Skeletal muscle cell (primary cell): ENCODE data around the gene SERINC3.
"Not testable (repeated sequence)": the region's sequence is repeated elsewhere in the genome, so short reads cannot be mapped to it uniquely, and the experiment has no call there.

Experiments
- DNase-seq: peaks from one replicate; pipeline ENCODE4 v3.0.0-alpha.2; 2010; ENCODE audit warnings: low read depth
- H3K4me3 ChIP-seq: 2 replicates; pipeline ENCODE4 v1.5.1; 2011; ENCODE audit warnings: low read depth, mild to moderate bottlenecking, control low read depth, low read length, moderate library complexity

The SERINC3 gene

GRCh38 chr20:44472283-44472682 lies 49.6 kb downstream of the SERINC3 start:
- DNase-seq, H3K4me3 ChIP-seq: not testable (repeated sequence)

- H3K4me3 ChIP-seq, result no peak overlapping the region
- peak; percentile 64 for DNase-seq
Measured at GRCh38 chr20:44471481-44471882, 50.4 kb downstream of the SERINC3 start.

DNA sequence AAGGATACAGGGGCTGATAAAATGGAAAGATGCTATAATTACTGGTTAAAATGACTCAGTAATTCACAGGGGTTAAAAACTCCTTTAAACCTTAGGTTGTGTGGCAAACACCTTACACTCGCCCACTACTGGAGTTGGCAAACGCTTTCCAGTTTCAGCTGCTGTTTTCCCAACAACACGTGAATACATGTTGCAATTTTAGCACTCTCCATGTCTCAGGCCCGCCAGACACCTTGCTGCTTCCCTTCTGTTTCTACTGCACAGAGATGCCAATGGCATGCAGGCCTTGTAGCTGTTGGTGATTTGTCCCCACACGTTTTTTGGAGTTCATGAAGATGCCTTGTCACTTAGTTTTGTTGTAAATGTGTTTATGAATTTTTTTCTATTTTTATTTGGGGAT lies 51.5 kb downstream of the SERINC3 start:
- H3K4me3 ChIP-seq, result no peak overlapping the region
- no peak for DNase-seq

DNA sequence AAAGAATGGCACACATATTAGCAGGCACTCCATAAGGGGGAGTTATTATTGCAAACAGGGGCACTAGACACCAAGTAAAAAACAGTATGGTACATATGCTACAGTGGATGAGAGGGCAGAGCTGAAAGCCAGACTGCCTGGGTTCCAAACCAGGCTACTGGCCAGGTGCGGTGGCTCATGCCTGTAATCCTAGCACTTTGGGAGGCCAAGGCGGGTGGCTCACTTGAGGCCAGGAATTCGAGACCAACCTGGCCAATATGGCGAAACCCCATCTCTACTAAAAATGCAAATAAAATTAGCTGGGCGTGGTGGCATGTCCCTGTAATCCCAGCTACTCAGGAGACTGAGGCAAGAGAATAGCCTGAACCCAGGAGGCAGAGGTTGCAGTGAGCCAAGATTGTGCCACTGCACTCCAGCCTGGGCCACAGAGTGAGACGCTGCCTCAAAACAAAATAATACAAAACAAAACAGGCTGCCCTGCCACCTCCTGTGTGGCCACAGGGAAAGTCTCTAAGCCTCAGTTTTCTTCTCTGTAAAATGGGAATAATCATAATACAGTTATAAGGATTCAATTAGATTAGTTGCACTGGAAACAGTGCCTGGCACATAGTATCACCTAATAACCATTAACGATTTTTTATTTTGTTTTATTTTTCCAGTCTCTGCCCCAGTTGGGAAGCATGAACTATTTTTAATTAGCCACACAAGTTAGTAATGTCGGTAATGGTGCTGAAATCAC lies 53.7 kb downstream of the SERINC3 start:
- DNase-seq, result no peak
- H3K4me3 ChIP-seq, result no peak overlapping the region

GRCh38 chr20:44467289-44467883 lies 54.5 kb downstream of the SERINC3 start:
- H3K4me3 ChIP-seq, result no peak overlapping the region

GRCh38 chr20:44465001-44465560 lies 56.8 kb downstream of the SERINC3 start:
- DNase-seq, result no peak
- H3K4me3 ChIP-seq, result no peak overlapping the region

More at GRCh38 chr20:44467289-44467883, 54.5 kb downstream of the SERINC3 start:
- peak; percentile 97 for DNase-seq

DNA sequence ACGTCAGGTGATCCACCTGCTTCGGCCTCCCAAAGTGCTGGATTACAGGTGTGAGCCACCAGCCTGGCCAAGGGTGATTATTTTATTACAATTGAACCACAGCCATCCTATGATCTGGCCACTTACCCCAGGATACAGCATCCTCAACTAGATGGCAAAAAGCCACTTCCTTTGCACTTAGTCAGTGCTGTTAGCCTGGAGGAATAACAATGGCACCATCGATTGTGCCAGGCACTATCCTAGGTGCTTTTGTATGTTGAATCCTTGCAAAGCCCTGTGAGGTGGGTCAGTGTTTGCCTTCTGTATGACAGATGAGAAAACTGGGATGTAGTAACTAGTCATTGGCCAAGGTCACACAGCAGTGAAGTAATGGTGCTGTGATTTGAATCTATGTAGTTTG lies 57.4 kb downstream of the SERINC3 start:
- no peak overlapping the region for H3K4me3 ChIP-seq
- DNase-seq, result no peak

- no peak for DNase-seq
- no peak overlapping the region for H3K4me3 ChIP-seq
Measured at GRCh38 chr20:44463466-44463865, 58.4 kb downstream of the SERINC3 start.

DNA sequence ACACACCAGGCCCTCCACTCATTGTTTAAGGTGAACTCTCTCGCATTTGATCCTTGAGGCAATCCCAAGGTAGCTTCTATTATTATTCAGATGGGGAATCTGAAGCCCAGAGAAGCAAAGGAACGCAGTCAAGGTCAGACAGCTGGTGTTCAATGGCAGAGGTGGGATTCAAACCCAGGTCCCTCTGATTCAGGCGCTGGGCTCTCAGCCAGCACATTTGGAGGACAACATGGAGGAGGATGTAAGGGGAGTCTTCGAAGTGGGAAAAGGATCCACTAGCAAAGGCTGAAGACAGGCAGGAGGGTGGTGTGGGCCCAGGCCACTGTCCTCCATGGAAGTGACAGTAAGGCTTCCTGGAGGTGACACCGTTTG lies 60.1 kb downstream of the SERINC3 start:
- no peak for DNase-seq
- no peak overlapping the region for H3K4me3 ChIP-seq

DNA sequence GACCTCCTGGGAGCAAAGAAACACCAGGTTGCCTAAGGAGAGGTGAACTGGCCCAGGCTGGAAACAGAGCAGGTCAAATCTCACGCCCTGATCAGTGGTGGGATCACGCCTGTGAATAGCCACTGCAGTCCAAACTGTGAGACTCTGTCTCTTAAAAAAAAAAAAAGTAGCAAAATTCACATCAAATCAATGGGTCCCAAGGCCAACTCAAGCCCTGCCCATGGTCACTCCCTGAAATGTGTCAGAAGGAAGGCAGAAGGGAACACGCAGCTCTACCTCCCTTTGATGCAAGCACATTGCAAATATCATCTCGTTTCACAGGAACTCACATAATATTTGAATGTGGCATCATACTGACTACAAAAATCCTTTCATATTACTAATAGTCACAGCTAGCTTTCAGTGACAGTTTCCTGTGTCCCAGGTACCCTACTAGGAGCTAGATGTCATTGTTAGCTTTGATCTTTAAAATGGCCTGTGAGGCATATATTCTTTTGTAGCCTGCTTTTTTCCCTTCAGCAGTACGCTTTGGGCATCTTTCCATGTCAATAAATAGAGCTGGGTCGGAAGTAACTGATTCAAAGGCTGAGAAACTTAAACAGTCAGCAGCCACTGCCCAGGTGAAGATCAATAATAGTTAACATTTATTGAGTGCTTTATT lies 60.6 kb downstream of the SERINC3 start:
- no peak for DNase-seq
- H3K4me3 ChIP-seq, result no peak overlapping the region

DNA sequence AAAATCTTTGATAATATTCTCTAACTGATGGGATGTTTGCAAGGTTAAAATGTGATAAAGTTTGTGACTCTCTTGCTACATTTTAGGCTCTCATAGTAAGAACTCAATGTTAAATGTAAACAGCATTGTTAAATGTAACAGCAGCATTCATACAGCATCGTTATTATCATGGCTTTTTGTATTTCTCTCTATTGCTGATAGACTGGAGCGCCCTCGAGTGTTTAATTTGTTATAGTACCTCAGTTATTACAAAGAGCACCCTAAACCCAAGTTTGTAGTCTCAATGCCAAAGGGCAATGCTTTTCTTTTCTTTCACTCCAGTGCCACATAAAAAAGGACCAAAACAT lies 61.1 kb downstream of the SERINC3 start:
- no peak for DNase-seq
- H3K4me3 ChIP-seq, result no peak overlapping the region

DNA sequence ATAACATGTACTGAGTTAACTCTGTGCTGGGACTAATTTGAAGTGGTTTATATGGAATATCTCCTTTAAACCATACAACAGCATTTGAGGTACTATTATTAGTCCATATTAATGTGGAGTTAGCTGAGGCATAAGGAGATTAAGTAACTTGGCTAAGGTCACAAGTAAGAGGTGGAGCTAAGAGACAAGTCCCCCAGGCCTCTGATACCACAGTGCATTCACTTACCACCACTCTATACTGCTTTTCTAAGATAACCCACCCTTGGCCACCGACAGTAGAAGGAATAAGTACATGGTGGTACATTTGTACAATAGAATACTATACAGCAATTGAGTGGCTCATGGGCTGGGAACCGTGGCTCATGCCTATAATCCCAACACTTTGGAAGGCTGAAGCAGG lies 62.6 kb downstream of the SERINC3 start:
- H3K4me3 ChIP-seq, result no peak overlapping the region
- no peak for DNase-seq

DNA sequence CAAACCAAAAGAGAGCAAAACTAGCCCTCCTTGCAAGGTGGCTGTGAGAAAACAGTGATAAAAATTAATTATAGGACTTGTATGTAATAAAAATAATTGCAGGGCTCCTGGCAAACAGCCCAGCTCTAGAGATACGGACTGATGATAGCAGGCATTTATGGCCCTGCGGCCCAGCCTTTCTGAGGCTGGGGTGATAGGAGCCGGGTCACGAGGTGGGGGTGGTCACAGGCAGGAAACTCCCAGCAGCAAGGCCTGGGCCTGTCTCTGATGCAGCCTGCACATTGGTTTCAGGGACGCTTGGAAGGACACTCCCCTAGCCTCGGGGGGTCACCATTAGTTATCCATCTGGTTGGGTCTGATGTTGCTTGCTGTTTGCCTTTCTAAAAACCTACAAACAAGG lies 64.9 kb downstream of the SERINC3 start:
- no peak overlapping the region for H3K4me3 ChIP-seq
- DNase-seq, result no peak

DNA sequence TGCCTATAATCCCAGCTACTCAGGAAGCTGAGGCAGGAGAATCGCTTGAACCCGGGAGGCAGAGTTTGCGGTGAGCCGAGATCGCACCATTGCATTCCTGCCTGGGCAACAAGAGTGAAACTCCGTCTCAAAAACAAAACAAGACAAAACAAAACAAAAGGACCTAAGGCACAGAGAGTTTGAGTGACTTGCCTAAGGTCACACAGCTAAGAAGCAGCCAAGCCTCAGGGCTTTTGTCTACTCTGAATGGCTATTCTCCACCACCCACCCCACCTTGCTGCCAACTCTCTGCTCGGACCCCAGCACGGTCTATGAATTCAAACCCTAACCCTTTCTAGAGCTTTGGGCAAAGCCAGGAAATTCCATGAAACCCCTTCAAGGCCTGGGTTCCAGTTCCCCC lies 65.3 kb downstream of the SERINC3 start:
- no peak for DNase-seq
- H3K4me3 ChIP-seq, result no peak overlapping the region

GRCh38 chr20:44455126-44455525 lies 66.7 kb downstream of the SERINC3 start:
- H3K4me3 ChIP-seq, result no peak overlapping the region
- DNase-seq, result no peak

GRCh38 chr20:44454306-44454963 lies 67.4 kb downstream of the SERINC3 start:
- no peak for DNase-seq
- H3K4me3 ChIP-seq, result no peak overlapping the region

DNA sequence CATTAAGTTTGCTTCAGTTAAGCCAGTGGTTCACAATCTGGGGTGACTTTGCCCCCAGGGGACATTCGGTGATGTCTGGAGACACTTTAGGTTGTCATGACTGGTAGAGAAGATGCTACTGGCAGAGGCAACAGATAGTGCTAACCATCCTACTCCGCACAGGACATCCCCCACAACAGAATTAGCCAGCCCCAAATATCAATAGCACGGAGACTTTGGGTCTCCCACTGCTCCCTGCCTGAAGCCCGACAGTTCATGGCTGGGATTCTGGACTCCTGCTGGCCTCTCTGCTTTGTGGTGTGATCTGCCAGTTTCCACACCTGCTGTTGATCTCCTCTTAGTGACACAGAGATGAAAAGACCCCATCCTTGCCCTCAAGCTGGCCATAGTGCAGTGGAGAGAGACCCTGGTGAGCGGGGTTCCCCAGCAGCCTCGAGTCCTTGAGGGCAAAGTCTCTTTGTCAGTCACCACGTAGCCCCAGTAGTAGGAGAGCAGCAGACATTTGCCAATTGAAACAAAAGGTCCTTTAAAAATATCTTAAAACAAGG lies 70.9 kb downstream of the SERINC3 start:
- DNase-seq, result no peak
- no peak overlapping the region for H3K4me3 ChIP-seq

- no peak overlapping the region for H3K4me3 ChIP-seq
- DNase-seq, result no peak
Measured at GRCh38 chr20:44450281-44450889, 71.5 kb downstream of the SERINC3 start.

GRCh38 chr20:44449864-44450263 lies 72.0 kb downstream of the SERINC3 start:
- no peak overlapping the region for H3K4me3 ChIP-seq
- no peak for DNase-seq
